Mesothelial cell of epicardium (in vitro differentiated cells): ENCODE measurements around the gene CACNA1I. TPM values are rescaled to one million over a fixed set of nuclear protein-coding genes. Genes with fewer than 3 reads are reported as not detected.

ENCODE experiments used
- DNase-seq, 2 experiments: peaks; one replicate each; pipeline ENCODE4 v3.0.0; 2021; ENCODE audit warnings: low spot score in 2 of 2; ENCODE audit not compliant: unreplicated experiment in 2 of 2
- H3K27ac Mint-ChIP-seq: 2 replicates; pipeline ENCODE4 v1.8.0; 2021; ENCODE audit warnings: mixed read lengths
- H3K27me3 Mint-ChIP-seq: 2 replicates; pipeline ENCODE4 v1.8.0; 2021; ENCODE audit warnings: low read depth, mixed read lengths
- H3K36me3 Mint-ChIP-seq: 2 replicates; pipeline ENCODE4 v1.8.0; 2021; ENCODE audit warnings: mixed read lengths
- H3K4me1 Mint-ChIP-seq: 2 replicates; pipeline ENCODE4 v1.8.0; 2021; ENCODE audit warnings: mixed read lengths
- H3K4me3 Mint-ChIP-seq: 2 replicates; pipeline ENCODE4 v1.8.0; 2021; ENCODE audit warnings: mild to moderate bottlenecking, moderate library complexity, mixed read lengths
- H3K9me3 Mint-ChIP-seq: 2 replicates; pipeline ENCODE4 v1.8.0; 2021; ENCODE audit warnings: mixed read lengths
- total RNA-seq: library from RNA; stranded (reverse); gene quantifications from 3 replicates; pipeline ENCODE4 v1.2.1, GENCODE V29; 2021
- TF ChIP-seq, protein P1 (sequence below): fragments of 200-600 bp; sonication (generic); IDR thresholded peaks from one replicate; pipeline ENCODE4 v1.5.0; 2021; ENCODE audit warnings: antibody characterized with exemption; ENCODE audit not compliant: unreplicated experiment

The CACNA1I gene
- total RNA-seq, 1 donor from 2014 or later = 0.31 TPM

DNA sequence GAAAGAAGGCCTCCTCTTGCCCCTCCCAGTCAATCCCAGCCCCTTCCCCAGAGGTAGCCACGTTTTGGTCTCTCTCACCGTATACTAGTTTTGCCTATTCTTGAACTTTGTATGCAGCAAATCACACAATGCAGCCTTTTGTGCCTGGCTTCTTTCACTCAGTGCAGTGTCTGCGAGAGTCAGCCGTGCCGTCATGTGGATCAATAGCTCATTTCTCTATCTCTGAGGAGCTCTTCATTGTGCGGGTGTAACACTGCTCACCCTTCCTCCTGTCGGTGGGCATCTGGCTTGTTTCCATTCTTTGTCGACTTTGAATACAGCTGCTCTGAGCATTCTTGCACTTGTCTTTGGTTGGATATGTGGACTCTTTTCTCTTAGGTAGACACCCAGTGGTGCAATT, 146.5 kb downstream of the CACNA1I start:
- peaks cover 4% of the 10 kb centered on the region for H3K4me1 Mint-ChIP-seq
- H3K4me3 Mint-ChIP-seq = no peak overlapping the region
- no peaks in the 10 kb centered on the region for H3K36me3 Mint-ChIP-seq
- TF ChIP-seq, protein P1, sequence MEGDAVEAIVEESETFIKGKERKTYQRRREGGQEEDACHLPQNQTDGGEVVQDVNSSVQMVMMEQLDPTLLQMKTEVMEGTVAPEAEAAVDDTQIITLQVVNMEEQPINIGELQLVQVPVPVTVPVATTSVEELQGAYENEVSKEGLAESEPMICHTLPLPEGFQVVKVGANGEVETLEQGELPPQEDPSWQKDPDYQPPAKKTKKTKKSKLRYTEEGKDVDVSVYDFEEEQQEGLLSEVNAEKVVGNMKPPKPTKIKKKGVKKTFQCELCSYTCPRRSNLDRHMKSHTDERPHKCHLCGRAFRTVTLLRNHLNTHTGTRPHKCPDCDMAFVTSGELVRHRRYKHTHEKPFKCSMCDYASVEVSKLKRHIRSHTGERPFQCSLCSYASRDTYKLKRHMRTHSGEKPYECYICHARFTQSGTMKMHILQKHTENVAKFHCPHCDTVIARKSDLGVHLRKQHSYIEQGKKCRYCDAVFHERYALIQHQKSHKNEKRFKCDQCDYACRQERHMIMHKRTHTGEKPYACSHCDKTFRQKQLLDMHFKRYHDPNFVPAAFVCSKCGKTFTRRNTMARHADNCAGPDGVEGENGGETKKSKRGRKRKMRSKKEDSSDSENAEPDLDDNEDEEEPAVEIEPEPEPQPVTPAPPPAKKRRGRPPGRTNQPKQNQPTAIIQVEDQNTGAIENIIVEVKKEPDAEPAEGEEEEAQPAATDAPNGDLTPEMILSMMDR = no peak
- H3K27ac Mint-ChIP-seq = no peak overlapping the region
- no peak for DNase-seq
- no peaks in the 10 kb centered on the region for H3K9me3 Mint-ChIP-seq
- H3K27me3 Mint-ChIP-seq = peaks cover 29% of the 10 kb centered on the region

DNA sequence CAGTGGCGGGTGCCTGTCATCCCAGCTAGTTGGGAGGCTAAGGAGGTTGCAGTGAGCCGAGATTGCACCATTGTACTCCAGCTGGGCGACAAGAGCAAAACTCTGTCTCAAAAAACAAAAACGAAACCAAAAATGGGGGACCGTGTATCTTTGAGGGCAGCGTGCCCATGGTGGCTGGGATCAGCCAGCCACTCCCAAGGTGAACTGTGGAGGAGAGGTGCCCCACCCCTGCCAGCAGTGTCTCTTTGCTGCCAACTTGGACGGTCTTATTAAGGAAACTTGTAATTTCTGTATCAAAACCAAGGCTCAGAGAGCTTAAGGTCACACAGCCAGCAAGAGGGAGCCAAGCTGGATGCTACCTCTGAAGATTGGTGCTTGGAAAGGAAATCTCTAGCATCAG, 147.7 kb downstream of the CACNA1I start:
- TF ChIP-seq, protein P1 = no peak
- H3K27me3 Mint-ChIP-seq = peaks cover 24% of the 10 kb centered on the region

DNA sequence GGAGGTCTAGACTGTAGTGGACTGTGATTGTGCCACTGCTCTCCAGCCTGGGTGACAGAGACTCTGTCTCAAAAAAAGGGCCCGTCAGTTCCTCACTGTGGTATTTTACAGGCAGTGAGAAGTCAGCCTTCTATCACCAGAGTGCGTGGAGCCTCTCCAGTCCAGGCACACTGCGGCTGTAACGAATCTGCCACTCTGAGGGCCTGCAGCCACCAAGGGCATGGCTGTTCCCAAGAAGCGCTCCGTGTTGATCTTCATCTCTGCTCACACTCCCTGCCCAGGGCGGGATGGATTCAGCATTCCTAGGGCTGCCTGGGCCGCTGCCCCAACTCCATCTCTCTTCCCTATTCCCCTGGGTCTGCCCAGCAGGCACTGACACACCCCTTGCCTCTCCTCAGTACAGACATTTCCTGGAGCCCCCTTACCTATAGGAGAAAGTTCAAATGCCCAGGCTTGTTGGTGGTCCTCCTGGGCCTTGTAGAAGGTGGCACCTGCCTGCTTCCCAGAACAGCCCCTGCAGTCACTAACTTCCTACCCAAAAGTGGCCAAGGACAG, 148.4 kb downstream of the CACNA1I start:
- H3K9me3 Mint-ChIP-seq = no peaks in the 10 kb centered on the region
- no peaks in the 10 kb centered on the region for H3K4me1 Mint-ChIP-seq
- no peak overlapping the region for H3K4me3 Mint-ChIP-seq
- no peak for DNase-seq
- peaks cover 24% of the 10 kb centered on the region for H3K27me3 Mint-ChIP-seq
- no peak overlapping the region for H3K27ac Mint-ChIP-seq
- TF ChIP-seq, protein P1 = no peak
- no peaks in the 10 kb centered on the region for H3K36me3 Mint-ChIP-seq

More for the DNA sequence above, 147.7 kb downstream of the CACNA1I start:
- Mint-ChIP-seq H3K4me3 (no peak overlapping the region), H3K36me3 (no peaks in the 10 kb centered on the region), H3K27ac (no peak overlapping the region), H3K9me3 (no peaks in the 10 kb centered on the region), H3K4me1 (no peaks in the 10 kb centered on the region)
- no peak for DNase-seq

DNA sequence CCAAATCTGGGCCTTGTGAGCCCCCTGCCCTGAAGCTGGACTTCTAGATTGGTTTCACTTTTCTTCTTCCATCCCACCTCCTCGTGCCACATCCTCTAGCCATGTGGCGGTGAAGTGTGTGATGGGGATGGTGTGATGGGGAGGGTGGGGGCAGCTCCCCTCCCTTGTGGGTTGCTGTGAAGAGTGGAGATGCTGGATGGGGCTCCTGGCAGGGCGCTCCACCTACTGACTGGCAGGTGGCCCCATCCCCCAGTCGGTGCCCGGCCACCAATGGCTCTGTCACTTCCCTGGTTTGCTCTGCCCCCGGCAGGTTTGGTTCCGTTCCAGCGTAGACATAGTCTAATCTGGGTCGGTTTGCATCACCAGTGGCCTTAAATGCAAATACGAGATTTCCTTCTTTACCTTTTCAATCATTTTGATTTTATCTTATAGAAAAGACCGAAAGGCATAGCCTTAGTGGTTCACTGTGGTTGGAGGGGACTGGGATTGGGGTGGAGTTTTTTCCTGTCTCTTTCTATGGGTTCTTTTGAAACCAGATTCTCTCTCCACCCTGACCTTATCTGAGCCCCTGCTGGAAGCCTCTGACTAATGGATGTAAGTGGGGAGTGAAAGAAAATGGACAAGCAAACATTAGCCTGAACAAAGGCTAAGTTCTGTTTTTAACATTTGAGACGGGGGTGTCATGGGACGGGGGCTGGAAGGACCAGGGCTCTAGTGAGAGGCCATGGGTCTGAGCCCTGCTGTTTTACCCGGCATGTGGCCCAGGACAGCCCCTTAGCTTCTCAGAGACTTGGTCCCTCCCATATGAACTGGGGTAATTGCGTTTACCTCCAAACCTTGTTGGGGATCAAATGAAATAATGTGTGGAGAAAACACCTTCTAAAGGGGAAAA, 149.3 kb downstream of the CACNA1I start:
- no peaks in the 10 kb centered on the region for H3K4me1 Mint-ChIP-seq
- H3K36me3 Mint-ChIP-seq = no peaks in the 10 kb centered on the region
- H3K27me3 Mint-ChIP-seq = peaks cover 23% of the 10 kb centered on the region
- H3K9me3 Mint-ChIP-seq = no peaks in the 10 kb centered on the region
- no peak overlapping the region for H3K27ac Mint-ChIP-seq
- TF ChIP-seq, protein P1 = no peak
- DNase-seq = no peak
- H3K4me3 Mint-ChIP-seq = no peak overlapping the region

DNA sequence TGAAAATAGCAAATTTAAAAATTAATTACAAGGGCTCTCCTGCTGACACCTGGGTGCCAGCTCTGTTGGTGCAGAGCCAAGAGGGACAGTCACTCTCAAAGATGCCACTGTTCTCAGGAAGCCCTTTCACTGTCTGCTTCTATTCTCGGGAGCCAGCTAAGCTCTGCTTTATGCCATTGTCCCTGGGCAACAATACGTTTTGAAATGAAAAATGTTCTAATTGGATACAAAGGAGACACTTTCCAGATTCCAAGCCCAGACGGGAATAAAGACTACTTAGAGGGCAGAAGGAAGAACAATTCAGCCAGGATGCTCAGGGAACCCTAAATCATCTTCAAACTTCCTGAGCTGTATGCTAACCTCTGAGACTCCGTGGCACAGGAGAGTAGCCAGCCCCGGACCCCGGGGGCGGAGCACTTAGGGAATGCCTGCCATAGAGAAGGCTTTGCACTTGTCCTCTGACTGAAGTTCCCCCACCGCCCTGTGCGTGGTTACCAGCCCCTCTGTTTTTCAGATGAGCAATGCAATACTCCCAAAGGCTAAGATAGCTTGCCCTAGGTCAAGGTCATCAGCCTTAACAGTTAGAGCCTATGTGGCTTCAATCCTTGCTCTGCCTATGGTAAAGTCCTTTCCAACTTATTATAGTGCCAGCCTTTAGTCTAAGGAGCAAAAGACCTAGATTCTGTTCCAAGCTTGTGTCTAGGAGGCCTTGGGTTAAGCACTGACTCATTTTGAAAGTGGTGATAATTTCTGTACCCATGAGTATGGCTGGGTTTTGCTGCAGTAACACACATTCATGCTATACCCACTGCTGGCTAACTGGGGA, 150.9 kb downstream of the CACNA1I start:
- Mint-ChIP-seq H3K27ac (no peak overlapping the region), H3K4me1 (no peaks in the 10 kb centered on the region), H3K36me3 (no peaks in the 10 kb centered on the region), H3K27me3 (peaks cover 32% of the 10 kb centered on the region), H3K4me3 (no peak overlapping the region), H3K9me3 (no peaks in the 10 kb centered on the region)
- DNase-seq = no peak
- TF ChIP-seq, protein P1 = no peak
